HepG2 (cell line): ENCODE data around the gene MST1. TPM values are rescaled to one million over a fixed set of nuclear protein-coding genes. Genes with fewer than 3 reads are reported as not detected.

Source experiments
- BRCA1 ChIP-seq: sonication (generic); formaldehyde crosslinking; IDR thresholded peaks from 2 replicates; pipeline ENCODE4 v1.4.0; 2020; ENCODE audit warnings: missing genetic modification reagents
- GATAD2A ChIP-seq: IDR thresholded peaks from 2 replicates; pipeline ENCODE4 v1.6.1; 2016
- GFI1 ChIP-seq: sonication (generic); formaldehyde crosslinking; IDR thresholded peaks from 2 replicates; pipeline ENCODE4 v1.5.0; 2020; ENCODE audit warnings: missing genetic modification reagents, mild to moderate bottlenecking, borderline replicate concordance
- KLF13 ChIP-seq: sonication (generic); formaldehyde crosslinking; IDR thresholded peaks from 2 replicates; pipeline ENCODE4 v1.4.0; 2020; ENCODE audit warnings: mild to moderate bottlenecking, missing genetic modification reagents
- MAX ChIP-seq: IDR thresholded peaks from 2 replicates; pipeline ENCODE4 v1.6.1; 2012; ENCODE audit warnings: inconsistent platforms
- ZBED4 ChIP-seq: sonication (generic); formaldehyde crosslinking; IDR thresholded peaks from 2 replicates; pipeline ENCODE4 v1.4.0; 2020; ENCODE audit warnings: missing genetic modification reagents, borderline replicate concordance
- ZBTB14 ChIP-seq: sonication (generic); formaldehyde crosslinking; IDR thresholded peaks from 2 replicates; pipeline ENCODE4 v1.4.0; 2020; ENCODE audit warnings: missing genetic modification reagents
- ZIK1 ChIP-seq: sonication (generic); formaldehyde crosslinking; IDR thresholded peaks from 2 replicates; pipeline ENCODE4 v1.5.0; 2020; ENCODE audit warnings: mild to moderate bottlenecking, low read depth, missing genetic modification reagents, borderline replicate concordance
- ZNF614 ChIP-seq: IDR thresholded peaks from 2 replicates; pipeline ENCODE4 v1.6.1; 2018; ENCODE audit warnings: missing biosample characterization, missing genetic modification reagents, inconsistent platforms, borderline replicate concordance
- ZNF674 ChIP-seq: sonication (generic); formaldehyde crosslinking; IDR thresholded peaks from 2 replicates; pipeline ENCODE4 v1.5.0; 2020; ENCODE audit warnings: low read depth, mild to moderate bottlenecking, missing genetic modification reagents
- ZNF691 ChIP-seq: sonication (generic); formaldehyde crosslinking; IDR thresholded peaks from 2 replicates; pipeline ENCODE4 v1.4.0; 2020; ENCODE audit warnings: missing genetic modification reagents, low read depth, mild to moderate bottlenecking, borderline replicate concordance
- ZXDC ChIP-seq: sonication (generic); formaldehyde crosslinking; IDR thresholded peaks from 2 replicates; pipeline ENCODE4 v1.5.0; 2020; ENCODE audit warnings: mild to moderate bottlenecking, missing genetic modification reagents
- polyA plus RNA-seq, 8 experiments: library from polyadenylated mRNA; depleted of rRNA in 3 of 8; stranded (reverse) in 7 of 8; unstranded in 1 of 8; fragments of >200 nt; fragmentation: Illumina TruSeq in 4 of 8; extraction: Trizol in 4 of 8; gene quantifications; 2 replicates each; pipeline versions ENCODE4 v1.2.1 to v1.2.3, GENCODE V29; 2011 to 2016; ENCODE audit warnings: low read depth in 4 of 8, missing spikeins in 1 of 8, mixed read lengths in 1 of 8; ENCODE audit not compliant: insufficient read depth in 1 of 8
- total RNA-seq, 5 experiments: library from RNA; depleted of rRNA; stranded (reverse); fragments of >200 nt; fragmentation: Illumina TruSeq; extraction: Trizol; gene quantifications; 2 replicates each; pipeline ENCODE4 v1.2.3, GENCODE V29; 2016; ENCODE audit warnings: low read depth in 1 of 5
- TF ChIP-seq, protein P1 (sequence below): sonication (generic); formaldehyde crosslinking; IDR thresholded peaks from 2 replicates; pipeline ENCODE4 v1.4.0; 2020; ENCODE audit warnings: missing genetic modification reagents
- TF ChIP-seq, protein P2 (sequence below): sonication (generic); formaldehyde crosslinking; IDR thresholded peaks from 2 replicates; pipeline ENCODE4 v1.5.0; 2020; ENCODE audit warnings: mild to moderate bottlenecking, missing genetic modification reagents, borderline replicate concordance

MST1 gene
- total and polyA plus RNA-seq, 2 of the 13 experiments (the other 11 are each of a cell fraction or from before 2014, with no cell fraction given) = 189 to 452 TPM

DNA sequence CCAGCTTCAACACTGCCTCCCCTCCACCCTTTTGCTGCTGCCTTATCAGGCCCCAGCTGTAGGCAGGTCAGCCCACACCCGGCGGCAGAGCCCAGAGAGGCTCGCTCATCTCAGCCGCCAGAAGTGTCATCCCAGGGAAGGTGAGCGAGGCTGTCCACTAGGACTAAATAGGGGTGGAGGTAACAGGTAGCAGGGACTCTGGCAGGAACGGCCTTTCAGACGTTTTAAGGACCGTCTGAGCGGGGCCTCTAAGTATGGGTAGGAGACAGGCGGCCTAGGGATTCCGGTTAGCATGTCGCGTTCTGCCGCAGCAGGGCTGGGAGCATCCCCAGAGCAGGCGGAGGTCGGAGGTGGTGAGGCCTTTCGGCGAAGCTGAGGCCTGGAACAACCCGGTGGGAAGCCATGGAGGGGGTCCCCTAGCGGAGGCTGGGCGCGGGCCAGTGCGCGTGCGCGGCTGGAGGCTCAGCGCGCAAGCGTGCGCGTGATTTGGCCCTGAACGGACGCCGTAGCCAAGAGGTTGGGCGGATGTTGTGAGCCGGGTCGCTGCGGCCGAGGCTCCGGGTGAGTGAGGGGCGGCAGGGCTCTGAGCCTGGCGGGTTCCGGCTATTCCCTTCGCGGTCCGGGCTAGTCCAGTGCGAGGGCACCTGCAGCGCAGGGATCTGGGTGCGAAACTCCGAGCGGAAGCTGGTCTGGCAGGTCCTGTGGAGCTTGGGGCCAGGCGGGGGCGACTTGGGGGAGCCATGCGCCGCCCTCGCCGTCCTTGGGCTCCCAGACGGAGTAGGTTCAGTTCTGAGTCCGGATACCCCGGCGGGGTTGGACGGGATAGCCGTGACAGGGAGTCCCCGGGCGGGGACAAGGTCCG is at the start of gene MST1, which contains the start of gene RNF123 (continued):
- TF ChIP-seq, protein P1, sequence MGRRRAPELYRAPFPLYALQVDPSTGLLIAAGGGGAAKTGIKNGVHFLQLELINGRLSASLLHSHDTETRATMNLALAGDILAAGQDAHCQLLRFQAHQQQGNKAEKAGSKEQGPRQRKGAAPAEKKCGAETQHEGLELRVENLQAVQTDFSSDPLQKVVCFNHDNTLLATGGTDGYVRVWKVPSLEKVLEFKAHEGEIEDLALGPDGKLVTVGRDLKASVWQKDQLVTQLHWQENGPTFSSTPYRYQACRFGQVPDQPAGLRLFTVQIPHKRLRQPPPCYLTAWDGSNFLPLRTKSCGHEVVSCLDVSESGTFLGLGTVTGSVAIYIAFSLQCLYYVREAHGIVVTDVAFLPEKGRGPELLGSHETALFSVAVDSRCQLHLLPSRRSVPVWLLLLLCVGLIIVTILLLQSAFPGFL (CRISPR knock-in tag) = no peak
- peak; percentile 59 for TF ChIP-seq GATAD2A
- TF ChIP-seq KLF13 (CRISPR knock-in tag) = no peak
- TF ChIP-seq ZBED4 (CRISPR knock-in tag) = no peak; the same call in 1 of the 2 replicates
- TF ChIP-seq ZNF674 = no peak
- TF ChIP-seq ZNF614 (CRISPR knock-in tag) = peak; percentile 53; the same call in 1 of the 2 replicates
- TF ChIP-seq, protein P2, sequence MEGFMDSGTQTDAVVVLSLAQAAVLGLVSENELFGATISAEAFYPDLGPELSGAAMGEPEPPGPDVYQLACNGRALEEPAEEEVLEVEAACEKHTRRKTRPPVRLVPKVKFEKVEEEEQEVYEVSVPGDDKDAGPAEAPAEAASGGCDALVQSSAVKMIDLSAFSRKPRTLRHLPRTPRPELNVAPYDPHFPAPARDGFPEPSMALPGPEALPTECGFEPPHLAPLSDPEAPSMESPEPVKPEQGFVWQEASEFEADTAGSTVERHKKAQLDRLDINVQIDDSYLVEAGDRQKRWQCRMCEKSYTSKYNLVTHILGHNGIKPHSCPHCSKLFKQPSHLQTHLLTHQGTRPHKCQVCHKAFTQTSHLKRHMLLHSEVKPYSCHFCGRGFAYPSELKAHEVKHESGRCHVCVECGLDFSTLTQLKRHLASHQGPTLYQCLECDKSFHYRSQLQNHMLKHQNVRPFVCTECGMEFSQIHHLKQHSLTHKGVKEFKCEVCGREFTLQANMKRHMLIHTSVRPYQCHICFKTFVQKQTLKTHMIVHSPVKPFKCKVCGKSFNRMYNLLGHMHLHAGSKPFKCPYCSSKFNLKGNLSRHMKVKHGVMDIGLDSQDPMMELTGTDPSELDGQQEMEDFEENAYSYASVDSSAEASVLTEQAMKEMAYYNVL = 0 out of 2 replicates have a peak, but pooled peaks have one; percentile 48
- no peak for TF ChIP-seq BRCA1 (CRISPR knock-in tag)
- TF ChIP-seq MAX = peak; percentile 77
- TF ChIP-seq GFI1 (CRISPR knock-in tag) = 0 out of 2 replicates have a peak, but pooled peaks have one; percentile 8
- peak; percentile 87 for TF ChIP-seq ZBTB14 (CRISPR knock-in tag)
- 0 out of 2 replicates have a peak, but pooled peaks have one; percentile 42 for TF ChIP-seq ZIK1
- peak; percentile 68; the same call in 1 of the 2 replicates for TF ChIP-seq ZXDC (CRISPR knock-in tag)
- TF ChIP-seq ZNF691 (CRISPR knock-in tag) = peak; percentile 71; the same call in 1 of the 2 replicates
